Osteocyte (in vitro differentiated cells): ENCODE data around the gene ZNF385B. TPM values are rescaled to one million over a fixed set of nuclear protein-coding genes. Genes with fewer than 3 reads are reported as not detected.

Experiments used
- DNase-seq: peaks from one replicate; pipeline ENCODE4 v3.0.0; 2021; ENCODE audit warnings: mixed read lengths; ENCODE audit not compliant: unreplicated experiment; ENCODE audit errors: extremely low spot score
- H3K27ac Mint-ChIP-seq: one replicate; pipeline ENCODE4 v1.8.0; 2021; ENCODE audit warnings: mild to moderate bottlenecking, mixed read lengths; ENCODE audit not compliant: unreplicated experiment
- H3K27me3 Mint-ChIP-seq: one replicate; pipeline ENCODE4 v1.8.0; 2021; ENCODE audit warnings: mixed read lengths; ENCODE audit not compliant: unreplicated experiment
- H3K36me3 Mint-ChIP-seq: one replicate; pipeline ENCODE4 v1.8.0; 2021; ENCODE audit warnings: mixed read lengths; ENCODE audit not compliant: unreplicated experiment
- H3K4me1 Mint-ChIP-seq: one replicate; pipeline ENCODE4 v1.8.0; 2021; ENCODE audit warnings: mixed read lengths; ENCODE audit not compliant: unreplicated experiment
- H3K4me3 Mint-ChIP-seq: one replicate; pipeline ENCODE4 v1.8.0; 2021; ENCODE audit warnings: mild to moderate bottlenecking, moderate library complexity, mixed read lengths; ENCODE audit not compliant: unreplicated experiment
- H3K9me3 Mint-ChIP-seq: one replicate; pipeline ENCODE4 v1.8.0; 2021; ENCODE audit warnings: mixed read lengths; ENCODE audit not compliant: unreplicated experiment
- CTCF ChIP-seq: fragments of 200-600 bp; sonication (generic); IDR thresholded peaks from 2 replicates; pipeline ENCODE4 v1.5.0; 2021; ENCODE audit warnings: antibody characterized with exemption, mild to moderate bottlenecking, moderate library complexity
- total RNA-seq: library from RNA; stranded (reverse); gene quantifications from 2 replicates; pipeline ENCODE4 v1.2.1, GENCODE V29; 2021

ZNF385B gene
- total RNA-seq, 1 donor from 2014 or later = 0.13 TPM

- Mint-ChIP-seq H3K4me1 (no peaks in the 10 kb centered on the region), H3K36me3 (no peaks in the 10 kb centered on the region), H3K9me3 (no peaks in the 10 kb centered on the region), H3K4me3 (no peak overlapping the region), H3K27me3 (peaks cover 12% of the 10 kb centered on the region), H3K27ac (no peak overlapping the region)
- no peak for DNase-seq
- no peak for TF ChIP-seq CTCF
Observed at GRCh38 chr2:179715871-179716270, 145.5 kb downstream of the ZNF385B start.

- H3K36me3 Mint-ChIP-seq = no peaks in the 10 kb centered on the region
- peaks cover 12% of the 10 kb centered on the region for H3K27me3 Mint-ChIP-seq
- TF ChIP-seq CTCF = no peak
- H3K27ac Mint-ChIP-seq = no peak overlapping the region
- H3K9me3 Mint-ChIP-seq = no peaks in the 10 kb centered on the region
- no peak overlapping the region for H3K4me3 Mint-ChIP-seq
- DNase-seq = no peak
- no peaks in the 10 kb centered on the region for H3K4me1 Mint-ChIP-seq
Observed at GRCh38 chr2:179715196-179715595, 146.2 kb downstream of the ZNF385B start.

- no peak overlapping the region for H3K27ac Mint-ChIP-seq
- H3K36me3 Mint-ChIP-seq = no peaks in the 10 kb centered on the region
- no peaks in the 10 kb centered on the region for H3K9me3 Mint-ChIP-seq
- no peak for TF ChIP-seq CTCF
- H3K4me3 Mint-ChIP-seq = no peak overlapping the region
- peaks cover 6% of the 10 kb centered on the region for H3K27me3 Mint-ChIP-seq
- no peak for DNase-seq
- no peaks in the 10 kb centered on the region for H3K4me1 Mint-ChIP-seq
Observed at GRCh38 chr2:179712825-179713224, 148.6 kb downstream of the ZNF385B start.

GRCh38 chr2:179711375-179711774 is 150.0 kb downstream of the ZNF385B start:
- H3K27ac Mint-ChIP-seq = no peak overlapping the region
- no peak for DNase-seq
- no peaks in the 10 kb centered on the region for H3K4me1 Mint-ChIP-seq
- TF ChIP-seq CTCF = no peak
- peaks cover 6% of the 10 kb centered on the region for H3K27me3 Mint-ChIP-seq
- no peaks in the 10 kb centered on the region for H3K9me3 Mint-ChIP-seq
- H3K36me3 Mint-ChIP-seq = no peaks in the 10 kb centered on the region
- H3K4me3 Mint-ChIP-seq = no peak overlapping the region

GRCh38 chr2:179703702-179704101 is 157.7 kb downstream of the ZNF385B start:
- H3K36me3 Mint-ChIP-seq = no peaks in the 10 kb centered on the region
- H3K27ac Mint-ChIP-seq = no peak overlapping the region
- H3K27me3 Mint-ChIP-seq = peaks cover 6% of the 10 kb centered on the region
- H3K4me1 Mint-ChIP-seq = peaks cover 3% of the 10 kb centered on the region
- H3K9me3 Mint-ChIP-seq = no peaks in the 10 kb centered on the region
- TF ChIP-seq CTCF = no peak
- no peak for DNase-seq
- H3K4me3 Mint-ChIP-seq = no peak overlapping the region
